GM12878 (cell line): Measurements from ENCODE around the gene NECTIN1.

Experiments
- BCL11A ChIP-seq: IDR thresholded peaks from 2 replicates; pipeline ENCODE4 v1.6.1; 2011; ENCODE audit warnings: low read depth, low read length
- JUNB ChIP-seq: IDR thresholded peaks from 2 replicates; pipeline ENCODE4 v1.6.1; 2016; ENCODE audit warnings: antibody characterized with exemption, mild to moderate bottlenecking
- SPI1 ChIP-seq: IDR thresholded peaks from 2 replicates; pipeline ENCODE4 v1.6.1; 2011; ENCODE audit warnings: low read depth, mild to moderate bottlenecking, low read length, moderate library complexity, borderline replicate concordance; ENCODE audit not compliant: insufficient read depth
- YY1 ChIP-seq: IDR thresholded peaks from 2 replicates; pipeline ENCODE4 v1.6.1; 2011; ENCODE audit warnings: low read depth, mild to moderate bottlenecking, low read length
- ZZZ3 ChIP-seq: IDR thresholded peaks from 2 replicates; pipeline ENCODE4 v1.6.1; 2011; ENCODE audit warnings: low read depth; ENCODE audit not compliant: control insufficient read depth, insufficient read length
- TF ChIP-seq, protein P1 (sequence below), 3 experiments: IDR thresholded peaks in 2 of 3; conservative IDR thresholded peaks in 1 of 3; 2 replicates each; pipeline ENCODE4 v1.5.1; 2011; ENCODE audit warnings: low read depth in 3 of 3, low read length in 3 of 3, mild to moderate bottlenecking in 3 of 3, control low read depth in 2 of 3, moderate library complexity in 2 of 3, inconsistent platforms in 1 of 3, mixed read lengths in 1 of 3; ENCODE audit not compliant: control insufficient read depth in 2 of 3, insufficient read depth in 1 of 3; ENCODE audit errors: extremely low read depth in 1 of 3
- TF ChIP-seq, protein P2 (sequence below): fragments of 450-650 bp; IDR thresholded peaks from 2 replicates; pipeline ENCODE4 v1.6.1; 2018; ENCODE audit warnings: mild to moderate bottlenecking, low read depth, moderate library complexity; ENCODE audit not compliant: partially characterized antibody
- TF ChIP-seq, protein P3 (sequence below): IDR thresholded peaks from 2 replicates; pipeline ENCODE4 v1.6.1; 2012; ENCODE audit warnings: low read depth, low read length, improper control_type of control experiment

DNA sequence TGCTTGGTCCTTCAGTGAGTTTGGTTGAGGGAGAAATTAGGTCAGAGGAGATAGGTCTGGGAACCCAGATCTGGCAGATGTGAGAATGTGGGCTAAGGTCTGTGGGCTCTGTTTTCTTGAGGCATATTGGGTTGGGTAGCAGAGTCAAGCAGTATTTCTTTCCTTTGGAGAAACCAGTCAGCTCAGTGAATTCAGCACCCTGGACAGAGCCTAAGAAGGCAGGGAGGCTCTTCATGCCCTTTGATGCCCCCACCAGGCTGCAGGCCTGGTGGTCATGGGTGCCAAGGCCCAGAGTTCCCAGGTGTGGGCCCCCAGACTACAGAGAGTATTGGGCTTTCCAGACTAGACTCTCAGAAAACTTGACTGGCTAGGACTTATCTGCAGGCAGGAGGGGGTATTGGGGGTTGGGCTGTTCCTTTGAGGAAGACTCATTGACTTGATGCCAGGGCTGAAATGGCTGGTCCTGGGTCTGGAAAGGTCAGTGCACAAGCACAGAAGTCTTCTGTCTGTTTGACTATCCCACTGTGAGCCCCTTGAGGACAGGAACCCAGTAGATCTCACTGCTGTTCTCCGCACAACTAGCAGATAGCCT is 45.3 kb upstream of the NECTIN1 start:
- TF ChIP-seq ZZZ3 (no peak), SPI1 (no peak), BCL11A (no peak), JUNB (no peak), YY1 (no peak)
- TF ChIP-seq, protein P1, sequence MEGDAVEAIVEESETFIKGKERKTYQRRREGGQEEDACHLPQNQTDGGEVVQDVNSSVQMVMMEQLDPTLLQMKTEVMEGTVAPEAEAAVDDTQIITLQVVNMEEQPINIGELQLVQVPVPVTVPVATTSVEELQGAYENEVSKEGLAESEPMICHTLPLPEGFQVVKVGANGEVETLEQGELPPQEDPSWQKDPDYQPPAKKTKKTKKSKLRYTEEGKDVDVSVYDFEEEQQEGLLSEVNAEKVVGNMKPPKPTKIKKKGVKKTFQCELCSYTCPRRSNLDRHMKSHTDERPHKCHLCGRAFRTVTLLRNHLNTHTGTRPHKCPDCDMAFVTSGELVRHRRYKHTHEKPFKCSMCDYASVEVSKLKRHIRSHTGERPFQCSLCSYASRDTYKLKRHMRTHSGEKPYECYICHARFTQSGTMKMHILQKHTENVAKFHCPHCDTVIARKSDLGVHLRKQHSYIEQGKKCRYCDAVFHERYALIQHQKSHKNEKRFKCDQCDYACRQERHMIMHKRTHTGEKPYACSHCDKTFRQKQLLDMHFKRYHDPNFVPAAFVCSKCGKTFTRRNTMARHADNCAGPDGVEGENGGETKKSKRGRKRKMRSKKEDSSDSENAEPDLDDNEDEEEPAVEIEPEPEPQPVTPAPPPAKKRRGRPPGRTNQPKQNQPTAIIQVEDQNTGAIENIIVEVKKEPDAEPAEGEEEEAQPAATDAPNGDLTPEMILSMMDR (IDR thresholded peaks at IDR 0.05 in 2 of 3, conservative IDR thresholded peaks at IDR 0.05 in 1 of 3; ENCODE audit: control insufficient read depth in 2 of 3, extremely low read depth in 1 of 3, insufficient read depth in 1 of 3, low read depth in 3 of 3, low read length in 3 of 3) = no peak
- TF ChIP-seq, protein P2, sequence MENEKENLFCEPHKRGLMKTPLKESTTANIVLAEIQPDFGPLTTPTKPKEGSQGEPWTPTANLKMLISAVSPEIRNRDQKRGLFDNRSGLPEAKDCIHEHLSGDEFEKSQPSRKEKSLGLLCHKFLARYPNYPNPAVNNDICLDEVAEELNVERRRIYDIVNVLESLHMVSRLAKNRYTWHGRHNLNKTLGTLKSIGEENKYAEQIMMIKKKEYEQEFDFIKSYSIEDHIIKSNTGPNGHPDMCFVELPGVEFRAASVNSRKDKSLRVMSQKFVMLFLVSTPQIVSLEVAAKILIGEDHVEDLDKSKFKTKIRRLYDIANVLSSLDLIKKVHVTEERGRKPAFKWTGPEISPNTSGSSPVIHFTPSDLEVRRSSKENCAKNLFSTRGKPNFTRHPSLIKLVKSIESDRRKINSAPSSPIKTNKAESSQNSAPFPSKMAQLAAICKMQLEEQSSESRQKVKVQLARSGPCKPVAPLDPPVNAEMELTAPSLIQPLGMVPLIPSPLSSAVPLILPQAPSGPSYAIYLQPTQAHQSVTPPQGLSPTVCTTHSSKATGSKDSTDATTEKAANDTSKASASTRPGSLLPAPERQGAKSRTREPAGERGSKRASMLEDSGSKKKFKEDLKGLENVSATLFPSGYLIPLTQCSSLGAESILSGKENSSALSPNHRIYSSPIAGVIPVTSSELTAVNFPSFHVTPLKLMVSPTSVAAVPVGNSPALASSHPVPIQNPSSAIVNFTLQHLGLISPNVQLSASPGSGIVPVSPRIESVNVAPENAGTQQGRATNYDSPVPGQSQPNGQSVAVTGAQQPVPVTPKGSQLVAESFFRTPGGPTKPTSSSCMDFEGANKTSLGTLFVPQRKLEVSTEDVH = no peak
- TF ChIP-seq, protein P3, sequence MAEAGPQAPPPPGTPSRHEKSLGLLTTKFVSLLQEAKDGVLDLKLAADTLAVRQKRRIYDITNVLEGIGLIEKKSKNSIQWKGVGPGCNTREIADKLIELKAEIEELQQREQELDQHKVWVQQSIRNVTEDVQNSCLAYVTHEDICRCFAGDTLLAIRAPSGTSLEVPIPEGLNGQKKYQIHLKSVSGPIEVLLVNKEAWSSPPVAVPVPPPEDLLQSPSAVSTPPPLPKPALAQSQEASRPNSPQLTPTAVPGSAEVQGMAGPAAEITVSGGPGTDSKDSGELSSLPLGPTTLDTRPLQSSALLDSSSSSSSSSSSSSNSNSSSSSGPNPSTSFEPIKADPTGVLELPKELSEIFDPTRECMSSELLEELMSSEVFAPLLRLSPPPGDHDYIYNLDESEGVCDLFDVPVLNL = no peak
